Prostate gland (tissue), 1 donor: ENCODE measurements around the gene DYNC1H1.

Experiments
- POLR2A ChIP-seq: fragments of 450-650 bp; IDR thresholded peaks from one replicate; pipeline ENCODE4 v1.6.1; 2016; ENCODE audit warnings: antibody characterized with exemption, mild to moderate bottlenecking
- POLR2AphosphoS5 ChIP-seq: sonication (generic); formaldehyde crosslinking; IDR thresholded peaks from one replicate; pipeline ENCODE4 v1.6.1; 2017; ENCODE audit warnings: antibody characterized with exemption

DNA sequence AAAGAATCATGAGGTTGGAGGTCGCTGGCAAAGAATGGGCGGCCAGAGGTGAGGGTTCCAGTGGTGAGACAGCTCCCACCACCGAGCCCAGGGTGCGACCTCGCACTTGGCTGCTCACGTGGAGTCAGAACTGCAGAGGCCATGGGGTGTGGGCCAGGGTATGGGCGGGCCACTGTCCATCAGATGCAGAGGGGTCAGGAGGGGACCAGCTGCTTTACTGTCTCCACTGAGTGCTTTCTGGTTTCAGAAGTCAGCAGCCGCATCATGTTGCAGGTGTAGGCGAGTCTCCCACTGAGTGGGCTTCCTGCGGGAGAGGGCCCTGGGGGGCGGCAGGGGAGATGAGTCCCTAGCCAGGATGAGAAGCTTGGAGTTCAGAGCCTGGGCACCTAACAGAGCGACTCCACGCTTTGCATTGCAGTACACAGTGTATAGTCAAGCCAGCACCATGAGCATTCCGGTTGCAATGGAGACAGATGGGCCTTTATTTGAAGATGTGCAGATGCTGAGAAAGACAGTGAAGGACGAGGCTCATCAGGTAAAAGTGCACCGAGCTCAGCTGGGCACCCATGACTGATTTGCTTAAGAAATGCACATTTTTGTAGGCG, 46.9 kb upstream of the DYNC1H1 start:
- no peak for TF ChIP-seq POLR2A
- TF ChIP-seq POLR2AphosphoS5 = no peak
